ENCODE data around the gene CLDND1. TPM values are rescaled to one million over a fixed set of nuclear protein-coding genes. Genes with fewer than 3 reads are reported as not detected.

The CLDND1 gene
- total RNA-seq, 1 experiment from 2014 or later, result 80.6 TPM

DNA sequence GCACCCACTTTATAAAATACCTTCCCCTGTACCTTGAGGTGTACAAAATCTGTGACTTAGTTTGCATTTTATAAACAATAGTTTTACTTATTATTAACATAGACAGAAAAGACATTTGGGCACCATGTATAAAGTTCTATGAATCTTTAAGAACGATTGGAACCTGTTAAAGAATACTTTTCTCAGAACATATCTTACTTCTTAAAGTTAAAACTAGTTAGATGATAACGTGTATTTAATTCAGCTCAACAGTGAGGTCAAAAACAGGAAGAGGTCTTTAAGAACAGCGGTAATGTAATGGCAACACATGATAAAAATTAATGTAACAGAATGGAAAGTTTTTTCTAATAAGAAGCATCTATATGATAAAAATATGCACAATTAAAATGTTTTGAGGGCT, 45.7 kb upstream of the CLDND1 start (continued):
- TF ChIP-seq, protein P1, sequence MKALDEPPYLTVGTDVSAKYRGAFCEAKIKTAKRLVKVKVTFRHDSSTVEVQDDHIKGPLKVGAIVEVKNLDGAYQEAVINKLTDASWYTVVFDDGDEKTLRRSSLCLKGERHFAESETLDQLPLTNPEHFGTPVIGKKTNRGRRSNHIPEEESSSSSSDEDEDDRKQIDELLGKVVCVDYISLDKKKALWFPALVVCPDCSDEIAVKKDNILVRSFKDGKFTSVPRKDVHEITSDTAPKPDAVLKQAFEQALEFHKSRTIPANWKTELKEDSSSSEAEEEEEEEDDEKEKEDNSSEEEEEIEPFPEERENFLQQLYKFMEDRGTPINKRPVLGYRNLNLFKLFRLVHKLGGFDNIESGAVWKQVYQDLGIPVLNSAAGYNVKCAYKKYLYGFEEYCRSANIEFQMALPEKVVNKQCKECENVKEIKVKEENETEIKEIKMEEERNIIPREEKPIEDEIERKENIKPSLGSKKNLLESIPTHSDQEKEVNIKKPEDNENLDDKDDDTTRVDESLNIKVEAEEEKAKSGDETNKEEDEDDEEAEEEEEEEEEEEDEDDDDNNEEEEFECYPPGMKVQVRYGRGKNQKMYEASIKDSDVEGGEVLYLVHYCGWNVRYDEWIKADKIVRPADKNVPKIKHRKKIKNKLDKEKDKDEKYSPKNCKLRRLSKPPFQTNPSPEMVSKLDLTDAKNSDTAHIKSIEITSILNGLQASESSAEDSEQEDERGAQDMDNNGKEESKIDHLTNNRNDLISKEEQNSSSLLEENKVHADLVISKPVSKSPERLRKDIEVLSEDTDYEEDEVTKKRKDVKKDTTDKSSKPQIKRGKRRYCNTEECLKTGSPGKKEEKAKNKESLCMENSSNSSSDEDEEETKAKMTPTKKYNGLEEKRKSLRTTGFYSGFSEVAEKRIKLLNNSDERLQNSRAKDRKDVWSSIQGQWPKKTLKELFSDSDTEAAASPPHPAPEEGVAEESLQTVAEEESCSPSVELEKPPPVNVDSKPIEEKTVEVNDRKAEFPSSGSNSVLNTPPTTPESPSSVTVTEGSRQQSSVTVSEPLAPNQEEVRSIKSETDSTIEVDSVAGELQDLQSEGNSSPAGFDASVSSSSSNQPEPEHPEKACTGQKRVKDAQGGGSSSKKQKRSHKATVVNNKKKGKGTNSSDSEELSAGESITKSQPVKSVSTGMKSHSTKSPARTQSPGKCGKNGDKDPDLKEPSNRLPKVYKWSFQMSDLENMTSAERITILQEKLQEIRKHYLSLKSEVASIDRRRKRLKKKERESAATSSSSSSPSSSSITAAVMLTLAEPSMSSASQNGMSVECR (CRISPR knock-in tag; IDR thresholded peaks at IDR 0.05; ENCODE audit: borderline replicate concordance), result no peak
- no peak for TF ChIP-seq JAZF1 (CRISPR knock-in tag; IDR thresholded peaks at IDR 0.05)
- TF ChIP-seq, protein P2, sequence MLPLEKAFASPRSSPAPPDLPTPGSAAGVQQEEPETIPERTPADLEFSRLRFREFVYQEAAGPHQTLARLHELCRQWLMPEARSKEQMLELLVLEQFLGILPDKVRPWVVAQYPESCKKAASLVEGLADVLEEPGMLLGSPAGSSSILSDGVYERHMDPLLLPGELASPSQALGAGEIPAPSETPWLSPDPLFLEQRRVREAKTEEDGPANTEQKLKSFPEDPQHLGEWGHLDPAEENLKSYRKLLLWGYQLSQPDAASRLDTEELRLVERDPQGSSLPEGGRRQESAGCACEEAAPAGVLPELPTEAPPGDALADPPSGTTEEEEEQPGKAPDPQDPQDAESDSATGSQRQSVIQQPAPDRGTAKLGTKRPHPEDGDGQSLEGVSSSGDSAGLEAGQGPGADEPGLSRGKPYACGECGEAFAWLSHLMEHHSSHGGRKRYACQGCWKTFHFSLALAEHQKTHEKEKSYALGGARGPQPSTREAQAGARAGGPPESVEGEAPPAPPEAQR (CRISPR knock-in tag; IDR thresholded peaks at IDR 0.05), result no peak
- TF ChIP-seq, protein P3, sequence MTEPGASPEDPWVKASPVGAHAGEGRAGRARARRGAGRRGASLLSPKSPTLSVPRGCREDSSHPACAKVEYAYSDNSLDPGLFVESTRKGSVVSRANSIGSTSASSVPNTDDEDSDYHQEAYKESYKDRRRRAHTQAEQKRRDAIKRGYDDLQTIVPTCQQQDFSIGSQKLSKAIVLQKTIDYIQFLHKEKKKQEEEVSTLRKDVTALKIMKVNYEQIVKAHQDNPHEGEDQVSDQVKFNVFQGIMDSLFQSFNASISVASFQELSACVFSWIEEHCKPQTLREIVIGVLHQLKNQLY (CRISPR knock-in tag; IDR thresholded peaks at IDR 0.05), result no peak
- TF ChIP-seq ZNF416 (CRISPR knock-in tag; IDR thresholded peaks at IDR 0.05), result no peak
- TF ChIP-seq HMGA2 (CRISPR knock-in tag; IDR thresholded peaks at IDR 0.05), result no peak
- TF ChIP-seq, protein P4, sequence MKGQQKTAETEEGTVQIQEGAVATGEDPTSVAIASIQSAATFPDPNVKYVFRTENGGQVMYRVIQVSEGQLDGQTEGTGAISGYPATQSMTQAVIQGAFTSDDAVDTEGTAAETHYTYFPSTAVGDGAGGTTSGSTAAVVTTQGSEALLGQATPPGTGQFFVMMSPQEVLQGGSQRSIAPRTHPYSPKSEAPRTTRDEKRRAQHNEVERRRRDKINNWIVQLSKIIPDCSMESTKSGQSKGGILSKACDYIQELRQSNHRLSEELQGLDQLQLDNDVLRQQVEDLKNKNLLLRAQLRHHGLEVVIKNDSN (CRISPR knock-in tag; IDR thresholded peaks at IDR 0.05), result no peak
- TF ChIP-seq NR2C2 (CRISPR knock-in tag; IDR thresholded peaks at IDR 0.05), result no peak
- no peak for TF ChIP-seq FOXJ3 (CRISPR knock-in tag; IDR thresholded peaks at IDR 0.05; ENCODE audit: borderline replicate concordance)
- no peak for TF ChIP-seq GABPB1 (CRISPR knock-in tag; IDR thresholded peaks at IDR 0.05)
- TF ChIP-seq ZBTB21 (CRISPR knock-in tag; IDR thresholded peaks at IDR 0.05; ENCODE audit: borderline replicate concordance), result no peak
- TF ChIP-seq, protein P5, sequence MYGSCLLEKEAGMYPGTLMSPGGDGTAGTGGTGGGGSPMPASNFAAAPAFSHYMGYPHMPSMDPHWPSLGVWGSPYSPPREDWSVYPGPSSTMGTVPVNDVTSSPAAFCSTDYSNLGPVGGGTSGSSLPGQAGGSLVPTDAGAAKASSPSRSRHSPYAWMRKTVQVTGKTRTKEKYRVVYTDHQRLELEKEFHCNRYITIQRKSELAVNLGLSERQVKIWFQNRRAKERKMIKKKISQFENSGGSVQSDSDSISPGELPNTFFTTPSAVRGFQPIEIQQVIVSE (CRISPR knock-in tag; IDR thresholded peaks at IDR 0.05; ENCODE audit: borderline replicate concordance), result no peak

DNA sequence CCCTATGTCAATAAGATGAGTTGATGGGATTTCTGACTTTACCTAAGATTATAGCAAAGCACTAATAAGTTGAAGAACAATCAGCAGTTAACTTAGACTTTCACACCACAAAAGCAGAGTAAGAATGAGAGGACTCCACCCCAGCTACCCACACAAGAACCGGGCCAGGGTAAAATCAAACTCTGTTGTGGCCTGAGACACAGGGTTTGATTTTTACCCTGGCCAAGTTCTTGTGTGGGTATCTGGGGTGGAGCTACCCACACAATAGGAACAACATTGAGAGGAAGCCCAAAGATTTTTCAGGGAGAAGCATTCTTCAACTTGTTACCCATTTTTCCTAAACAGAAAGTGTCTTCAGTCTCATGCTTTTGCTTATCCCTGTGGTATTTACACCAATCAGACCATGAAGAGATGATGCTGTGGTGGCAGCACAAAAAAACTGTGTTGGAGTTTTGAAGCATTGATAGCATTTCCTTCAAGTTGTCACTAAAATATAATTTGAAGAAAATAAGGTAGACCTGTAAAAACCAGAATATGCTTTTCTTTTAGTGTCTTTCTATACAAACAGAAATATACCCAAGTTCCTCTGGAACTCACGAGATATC, 45.1 kb upstream of the CLDND1 start:
- Mint-ChIP-seq H3K9me3 (no peaks in the 10 kb centered on the region), H3K27me3 (ENCODE audit: low read depth) (no peaks in the 10 kb centered on the region), H3K4me1 (0 out of 2 replicates have a peak, but pooled peaks cover 3% of the 10 kb centered on the region), H3K36me3 (no peaks in the 10 kb centered on the region), H3K4me3 (no peak overlapping the region), H3K27ac (no peak overlapping the region)
- CTCF ChIA-PET, result interaction anchor here (0.6 to 1.1 kb wide), 2 partner anchors 45 to 89 kb away, joined by 3 read pairs; partner anchors contain the start of gene CLDND1
- no peak for DNase-seq (ENCODE audit: low spot score)
- no peak for ATAC-seq
- POLR2A ChIA-PET, result no interaction called here
- TF ChIP-seq, protein P2 (CRISPR knock-in tag; IDR thresholded peaks at IDR 0.05), result no peak
- TF ChIP-seq ZNF317 (CRISPR knock-in tag; IDR thresholded peaks at IDR 0.05; ENCODE audit: borderline replicate concordance, low read depth), result no peak
- TF ChIP-seq, protein P6, sequence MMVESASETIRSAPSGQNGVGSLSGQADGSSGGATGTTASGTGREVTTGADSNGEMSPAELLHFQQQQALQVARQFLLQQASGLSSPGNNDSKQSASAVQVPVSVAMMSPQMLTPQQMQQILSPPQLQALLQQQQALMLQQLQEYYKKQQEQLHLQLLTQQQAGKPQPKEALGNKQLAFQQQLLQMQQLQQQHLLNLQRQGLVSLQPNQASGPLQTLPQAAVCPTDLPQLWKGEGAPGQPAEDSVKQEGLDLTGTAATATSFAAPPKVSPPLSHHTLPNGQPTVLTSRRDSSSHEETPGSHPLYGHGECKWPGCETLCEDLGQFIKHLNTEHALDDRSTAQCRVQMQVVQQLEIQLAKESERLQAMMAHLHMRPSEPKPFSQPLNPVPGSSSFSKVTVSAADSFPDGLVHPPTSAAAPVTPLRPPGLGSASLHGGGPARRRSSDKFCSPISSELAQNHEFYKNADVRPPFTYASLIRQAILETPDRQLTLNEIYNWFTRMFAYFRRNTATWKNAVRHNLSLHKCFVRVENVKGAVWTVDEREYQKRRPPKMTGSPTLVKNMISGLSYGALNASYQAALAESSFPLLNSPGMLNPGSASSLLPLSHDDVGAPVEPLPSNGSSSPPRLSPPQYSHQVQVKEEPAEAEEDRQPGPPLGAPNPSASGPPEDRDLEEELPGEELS (CRISPR knock-in tag; IDR thresholded peaks at IDR 0.05), result no peak
- TF ChIP-seq, protein P7, sequence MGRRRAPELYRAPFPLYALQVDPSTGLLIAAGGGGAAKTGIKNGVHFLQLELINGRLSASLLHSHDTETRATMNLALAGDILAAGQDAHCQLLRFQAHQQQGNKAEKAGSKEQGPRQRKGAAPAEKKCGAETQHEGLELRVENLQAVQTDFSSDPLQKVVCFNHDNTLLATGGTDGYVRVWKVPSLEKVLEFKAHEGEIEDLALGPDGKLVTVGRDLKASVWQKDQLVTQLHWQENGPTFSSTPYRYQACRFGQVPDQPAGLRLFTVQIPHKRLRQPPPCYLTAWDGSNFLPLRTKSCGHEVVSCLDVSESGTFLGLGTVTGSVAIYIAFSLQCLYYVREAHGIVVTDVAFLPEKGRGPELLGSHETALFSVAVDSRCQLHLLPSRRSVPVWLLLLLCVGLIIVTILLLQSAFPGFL (CRISPR knock-in tag; IDR thresholded peaks at IDR 0.05; ENCODE audit: borderline replicate concordance), result no peak
- no peak for TF ChIP-seq FOXP1 (CRISPR knock-in tag; IDR thresholded peaks at IDR 0.05; ENCODE audit: borderline replicate concordance)
- TF ChIP-seq, protein P1 (CRISPR knock-in tag; IDR thresholded peaks at IDR 0.05; ENCODE audit: borderline replicate concordance), result no peak
- TF ChIP-seq CREM (CRISPR knock-in tag; IDR thresholded peaks at IDR 0.05), result no peak
